ENCODE measurements around the gene ABCF2.

The ABCF2 gene

GRCh38 chr7:151215396-151215795 is 11.6 kb downstream of the ABCF2 start:
- no peak for DNase-seq

GRCh38 chr7:151213826-151214225 is 13.2 kb downstream of the ABCF2 start:
- no peak for DNase-seq

- no peak for DNase-seq
Observed at GRCh38 chr7:151212626-151213025, 14.4 kb downstream of the ABCF2 start.

GRCh38 chr7:151211155-151211772 is 15.7 kb downstream of the ABCF2 start:
- no peak for DNase-seq

- DNase-seq: no peak
Observed at GRCh38 chr7:151210087-151210854, 16.7 kb downstream of the ABCF2 start, which contains the start of gene H2BK1. TSS of gene H2BK1 (minus strand) at chr7:151210488. CDS start at chr7:151210318, 170 bp downstream.

- no peak for DNase-seq
Observed at GRCh38 chr7:151209588-151209987, 17.4 kb downstream of the ABCF2 start.

GRCh38 chr7:151208253-151208862 is 18.6 kb downstream of the ABCF2 start:
- no peak for DNase-seq

GRCh38 chr7:151207804-151208203 is 19.2 kb downstream of the ABCF2 start:
- no peak for DNase-seq

GRCh38 chr7:151207315-151207714 is 19.7 kb downstream of the ABCF2 start:
- peak; percentile 31 for DNase-seq

GRCh38 chr7:151206914-151207313 is 20.1 kb downstream of the ABCF2 start:
- DNase-seq: peak; percentile 76

GRCh38 chr7:151205730-151206129 is 21.3 kb downstream of the ABCF2 start:
- DNase-seq: no peak

- DNase-seq: no peak
Observed at GRCh38 chr7:151204383-151205032, 22.5 kb downstream of the ABCF2 start.

GRCh38 chr7:151202836-151203235 is 24.2 kb downstream of the ABCF2 start:
- DNase-seq: no peak

- no peak for DNase-seq
Observed at GRCh38 chr7:151201751-151202150, 25.3 kb downstream of the ABCF2 start.

GRCh38 chr7:151201344-151201743 is 25.7 kb downstream of the ABCF2 start:
- DNase-seq: no peak

- no peak for DNase-seq
Observed at GRCh38 chr7:151198945-151199848, 27.8 kb downstream of the ABCF2 start.

GRCh38 chr7:151197932-151198331 is 29.1 kb downstream of the ABCF2 start:
- DNase-seq: no peak

- no peak for DNase-seq
Observed at GRCh38 chr7:151195616-151196450, 31.2 kb downstream of the ABCF2 start.

- no peak for DNase-seq
Observed at GRCh38 chr7:151194188-151194587, 32.8 kb downstream of the ABCF2 start.

GRCh38 chr7:151193203-151193978 is 33.6 kb downstream of the ABCF2 start:
- no peak for DNase-seq
